Non-pigmented ciliary epithelial cell (primary cell): ENCODE data around the gene STXBP2.

Experiments used
- DNase-seq: peaks from one replicate; pipeline ENCODE4 v3.0.0-alpha.2; 2010; ENCODE audit warnings: low read depth

Gene STXBP2

GRCh38 chr19:7650148-7650547 is 13.2 kb downstream of the STXBP2 start:
- DNase-seq = no peak

- DNase-seq = no peak
Observed at GRCh38 chr19:7652061-7652641, 15.2 kb downstream of the STXBP2 start.

GRCh38 chr19:7654401-7654800 is 17.5 kb downstream of the STXBP2 start:
- no peak for DNase-seq

- no peak for DNase-seq
Observed at GRCh38 chr19:7655581-7655980, 18.7 kb downstream of the STXBP2 start.

GRCh38 chr19:7657131-7657751 is 20.3 kb downstream of the STXBP2 start:
- no peak for DNase-seq

GRCh38 chr19:7658219-7658686 is 21.3 kb downstream of the STXBP2 start:
- DNase-seq = no peak

GRCh38 chr19:7661744-7662538 is 25.0 kb downstream of the STXBP2 start:
- DNase-seq = no peak

- no peak for DNase-seq
Observed at GRCh38 chr19:7662657-7663056, 25.7 kb downstream of the STXBP2 start.

GRCh38 chr19:7663706-7664105 is 26.8 kb downstream of the STXBP2 start:
- no peak for DNase-seq

- no peak for DNase-seq
Observed at GRCh38 chr19:7665076-7665475, 28.2 kb downstream of the STXBP2 start.

GRCh38 chr19:7668842-7669241 is 31.9 kb downstream of the STXBP2 start, which contains the start of gene RETN:
Gene RETN (plus strand): TSS chr19:7669049. CDS start chr19:7669327, 278 bp downstream.
- DNase-seq = no peak

- no peak for DNase-seq
Observed at GRCh38 chr19:7669641-7670040, 32.7 kb downstream of the STXBP2 start.

- no peak for DNase-seq
Observed at GRCh38 chr19:7670150-7670783, 33.4 kb downstream of the STXBP2 start.

- no peak for DNase-seq
Observed at GRCh38 chr19:7670790-7671189, 33.9 kb downstream of the STXBP2 start.

GRCh38 chr19:7672522-7672921 is 35.6 kb downstream of the STXBP2 start:
- DNase-seq = no peak

GRCh38 chr19:7674010-7675005 is 37.4 kb downstream of the STXBP2 start:
- DNase-seq = no peak

GRCh38 chr19:7676376-7676775 is 39.5 kb downstream of the STXBP2 start:
- no peak for DNase-seq

- DNase-seq = no peak
Observed at GRCh38 chr19:7676854-7677253, 39.9 kb downstream of the STXBP2 start, which contains the start of gene MCEMP1. Gene MCEMP1 (plus strand): TSS chr19:7677090. CDS start chr19:7677121, 31 bp downstream.

- DNase-seq = no peak
Observed at GRCh38 chr19:7677669-7678311, 40.9 kb downstream of the STXBP2 start.

- DNase-seq = no peak
Observed at GRCh38 chr19:7678971-7679751, 42.3 kb downstream of the STXBP2 start.
